Stimulated activated CD8-positive, alpha-beta memory T cell treated with anti-CD3 and anti-CD28 coated beads, Interleukin-15, amount 100 ng/mL, for 4 hours (primary cell): ENCODE measurements around the gene SERPINA5.

Experiments
- DNase-seq, 2 donors: peaks; one replicate each; pipeline ENCODE4 v3.0.0-alpha.2; 2020; ENCODE audit warnings: low read depth in 2 of 2

SERPINA5 gene

GRCh38 chr14:94548999-94549985 lies 31.9 kb upstream of the SERPINA5 start:
- DNase-seq: peak in 1 of 2 donors; percentile 7

DNA sequence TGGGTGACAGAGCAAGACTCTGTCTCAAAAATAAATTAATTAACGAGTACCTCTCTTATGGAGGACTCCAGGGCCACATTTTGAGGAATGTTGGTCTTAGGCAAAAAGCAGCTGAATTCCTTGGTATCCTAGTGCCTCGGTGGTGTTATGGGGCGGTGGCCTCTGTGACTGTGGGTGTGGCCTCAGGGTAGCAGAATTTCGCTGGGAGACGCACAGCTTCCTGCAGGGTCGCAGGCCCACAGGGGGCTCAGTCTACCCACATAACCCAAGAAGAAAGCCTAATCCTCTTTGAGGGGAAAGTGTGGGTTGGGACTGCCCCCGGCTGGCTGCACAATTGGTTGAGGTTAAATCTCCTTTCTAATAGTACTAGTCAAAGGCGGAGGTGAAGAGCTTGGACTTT lies 31.2 kb upstream of the SERPINA5 start:
- no peak for DNase-seq

- no peak for DNase-seq
Measured at GRCh38 chr14:94555991-94556390, 25.2 kb upstream of the SERPINA5 start.

GRCh38 chr14:94557327-94557726 lies 23.9 kb upstream of the SERPINA5 start:
- no peak for DNase-seq

DNA sequence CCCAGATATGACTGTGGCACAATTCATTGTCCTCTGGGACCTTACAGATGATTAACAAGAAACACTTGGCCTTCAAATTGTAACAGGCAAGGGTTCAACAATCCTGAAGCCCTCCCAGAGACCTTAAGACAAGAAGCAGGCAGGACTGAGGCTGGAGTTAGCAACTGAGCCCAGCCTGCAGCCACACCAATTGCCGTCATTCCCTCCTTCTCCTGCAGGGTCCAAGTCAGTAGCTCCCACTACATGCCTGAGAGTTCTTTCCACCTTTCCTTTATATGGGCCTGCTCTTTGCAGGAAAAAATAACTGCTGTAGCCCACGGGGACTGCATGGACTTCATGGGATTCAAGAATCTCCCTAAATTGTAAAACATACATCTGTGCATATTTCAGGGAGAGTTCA lies 22.4 kb upstream of the SERPINA5 start:
- DNase-seq: no peak

DNA sequence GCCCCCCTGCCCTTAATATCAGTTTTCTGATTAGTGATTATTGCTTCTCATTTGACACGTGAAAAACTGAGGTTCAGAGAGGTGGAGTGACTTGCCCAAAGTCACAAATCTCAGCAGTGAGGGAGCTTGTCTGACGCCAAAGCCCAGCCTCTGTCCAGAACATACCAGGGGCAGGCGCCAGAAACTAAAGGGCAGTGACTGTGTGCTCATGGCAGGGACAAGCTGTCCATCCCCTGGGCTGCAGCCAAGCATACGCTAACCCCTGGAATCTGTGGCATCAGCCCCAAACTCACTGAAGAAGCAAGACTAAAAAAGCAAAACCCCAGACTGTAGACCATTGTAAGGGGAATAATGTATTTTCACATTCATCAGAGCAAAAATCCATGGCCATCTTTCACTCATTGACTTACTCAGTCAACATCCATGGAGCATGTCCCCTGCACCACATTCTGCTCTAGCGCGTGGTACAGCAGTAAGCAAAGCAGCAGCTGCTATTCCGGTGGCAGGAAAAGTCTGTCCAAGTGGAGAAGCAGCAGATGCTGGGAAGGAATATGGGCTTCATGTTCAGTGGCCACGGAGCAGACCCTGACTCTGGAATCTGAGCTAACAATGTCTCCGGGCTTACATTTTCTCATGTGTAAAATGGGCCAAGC lies 21.5 kb upstream of the SERPINA5 start:
- DNase-seq: no peak

GRCh38 chr14:94560291-94560665 lies 20.9 kb upstream of the SERPINA5 start:
- DNase-seq: no peak

DNA sequence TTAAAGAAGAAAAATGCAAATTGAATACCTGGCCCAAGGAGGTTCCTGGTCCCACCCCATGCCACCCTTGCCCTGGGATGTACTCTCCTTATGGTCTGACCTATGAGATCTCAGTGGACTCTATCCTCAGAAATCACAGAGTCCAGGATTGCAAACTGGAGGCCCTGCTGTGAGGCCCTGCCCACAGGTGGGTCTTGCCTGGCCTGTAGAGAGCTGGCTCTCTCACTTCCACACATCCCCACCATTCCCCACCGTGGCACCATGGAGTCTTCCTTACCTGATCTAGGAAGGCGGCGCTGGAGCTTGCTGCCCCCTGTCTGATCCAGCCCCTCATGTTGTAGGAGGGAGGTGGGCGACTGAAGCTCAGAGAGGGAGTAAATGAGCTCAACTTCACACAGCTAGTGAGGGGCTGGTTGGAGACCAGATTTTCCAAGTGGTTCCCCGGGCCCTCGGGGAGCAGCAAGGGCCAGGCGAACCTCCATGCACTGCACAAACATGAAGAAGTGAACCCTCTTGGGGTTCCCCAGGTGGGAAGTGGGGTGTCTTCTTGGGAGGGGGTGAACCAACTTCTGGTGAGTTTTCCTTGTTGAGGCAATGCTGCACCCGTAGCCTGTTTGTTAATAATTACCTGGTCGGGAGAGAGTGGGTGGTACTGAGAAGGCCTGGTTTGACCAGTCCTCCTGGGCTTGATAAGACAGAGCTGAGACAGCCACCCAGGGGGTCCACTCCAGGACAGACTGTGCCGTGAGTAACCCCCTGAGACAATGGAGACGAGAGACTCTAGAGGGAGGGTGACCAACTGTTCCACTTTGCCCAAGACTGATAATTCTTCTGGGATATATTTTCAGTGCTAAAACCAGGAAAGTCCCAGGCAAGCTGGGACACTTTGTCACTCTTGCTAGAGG lies 20.2 kb upstream of the SERPINA5 start, which contains the start of gene SERPINA4:
TSS of gene SERPINA4 (plus strand) at position 692 of the 905 bp plus-strand sequence. CDS start 2,041 bp downstream, outside the sequence.
- no peak for DNase-seq

- DNase-seq: no peak
Measured at GRCh38 chr14:94561656-94562010, 19.6 kb upstream of the SERPINA5 start.

DNA sequence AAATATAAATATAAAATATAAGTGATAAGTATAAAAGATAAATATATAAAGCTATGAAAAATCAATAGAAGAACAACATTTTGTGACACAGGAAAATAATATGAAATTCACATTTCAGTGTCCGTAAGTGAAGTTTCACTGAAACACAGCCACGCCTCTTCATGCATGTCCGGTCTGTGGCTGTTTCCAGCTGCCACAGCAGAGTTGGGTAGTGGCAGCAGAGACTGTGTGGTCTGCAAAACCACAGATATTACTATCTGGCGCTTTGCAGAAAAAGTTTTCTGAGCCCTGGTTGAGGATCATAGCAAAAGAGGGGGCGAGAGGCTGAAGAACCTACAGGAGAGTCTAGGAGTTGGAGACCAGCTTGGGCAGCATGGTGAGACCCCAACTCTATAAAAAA lies 19.2 kb upstream of the SERPINA5 start:
- DNase-seq: no peak

GRCh38 chr14:94562941-94563883 lies 18.0 kb upstream of the SERPINA5 start:
- DNase-seq: no peak

DNA sequence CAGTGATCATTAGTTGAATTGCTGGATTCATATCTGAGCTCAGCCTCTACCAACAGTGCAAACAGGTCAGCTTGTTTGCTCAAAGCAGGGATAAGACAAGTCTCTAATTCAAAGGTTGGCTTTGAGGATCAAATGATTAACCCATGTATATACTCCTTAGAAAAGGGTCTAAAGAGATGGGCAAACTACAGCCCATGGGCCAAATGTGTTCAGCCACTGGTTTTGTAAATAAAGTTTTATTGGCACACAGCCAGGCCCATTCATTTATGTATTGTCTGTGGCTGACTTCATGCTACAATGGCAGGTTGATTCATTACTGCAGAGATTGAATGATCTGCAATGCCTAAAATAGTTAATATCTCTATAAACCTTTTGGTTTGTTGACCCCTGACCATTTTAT lies 16.8 kb upstream of the SERPINA5 start:
- no peak for DNase-seq

- DNase-seq: no peak
Measured at GRCh38 chr14:94568186-94568585, 13.0 kb upstream of the SERPINA5 start.

- no peak for DNase-seq
Measured at GRCh38 chr14:94569381-94570001, 11.7 kb upstream of the SERPINA5 start.

DNA sequence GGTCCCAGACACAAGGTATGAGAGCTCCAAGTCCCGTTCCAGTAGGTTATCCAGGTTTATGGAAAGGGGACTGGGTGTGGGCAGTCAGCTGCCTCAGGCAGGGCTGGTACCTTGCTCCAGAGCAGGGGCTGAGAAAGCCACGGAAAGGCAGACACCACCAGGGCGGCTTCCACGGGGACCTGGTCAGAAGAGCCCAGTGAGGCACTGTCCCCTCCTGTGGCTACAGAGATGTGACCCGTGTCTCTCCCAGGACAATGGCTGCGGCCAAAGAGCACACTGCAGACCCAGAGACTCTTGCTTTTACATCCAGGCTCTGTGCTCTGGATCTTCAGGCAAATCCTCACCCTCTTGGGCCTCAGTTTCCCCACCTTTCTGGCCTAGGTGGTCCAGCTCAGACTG lies 11.2 kb upstream of the SERPINA5 start:
- DNase-seq: no peak

GRCh38 chr14:94570440-94570839 lies 10.8 kb upstream of the SERPINA5 start:
- no peak for DNase-seq

GRCh38 chr14:94571395-94571794 lies 9.8 kb upstream of the SERPINA5 start:
- DNase-seq: no peak

DNA sequence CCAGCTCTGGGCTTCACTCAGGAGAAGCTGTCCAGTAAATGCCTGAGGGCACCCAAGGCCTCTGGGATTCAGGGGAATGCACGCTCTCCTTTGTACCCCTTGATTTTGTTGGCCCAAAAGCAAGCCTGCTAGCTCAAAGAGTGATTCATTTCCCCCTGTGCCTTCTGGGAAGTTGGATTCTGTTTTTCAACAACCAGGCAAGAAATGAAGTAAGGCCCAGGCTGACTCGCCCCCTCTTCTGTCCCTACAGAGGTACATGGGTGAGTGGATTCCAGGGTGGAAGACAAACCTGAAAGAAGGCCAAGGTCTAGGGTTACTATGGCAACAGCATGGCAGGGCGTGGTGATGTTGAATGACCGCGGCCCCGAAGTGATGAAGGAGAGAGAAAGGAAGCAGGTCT lies 9.3 kb upstream of the SERPINA5 start:
- DNase-seq: no peak

- no peak for DNase-seq
Measured at GRCh38 chr14:94572637-94573303, 8.5 kb upstream of the SERPINA5 start.
